ENCODE measurements around the gene ZC3H11A.
"Not testable (repeated sequence)": the region's sequence is repeated elsewhere in the genome, so short reads cannot be mapped to it uniquely, and the experiment has no call there.

Gene ZC3H11A

GRCh38 chr1:203781962-203782361 lies 13.5 kb upstream of the ZC3H11A start:
- no peak for DNase-seq (ENCODE audit: low read depth in 2 of 2)

- no peak for DNase-seq (ENCODE audit: low read depth in 2 of 2)
Measured at GRCh38 chr1:203789966-203790365, 5.5 kb upstream of the ZC3H11A start.

- no peak for DNase-seq (ENCODE audit: low read depth in 2 of 2)
Measured at GRCh38 chr1:203791498-203791897, 3.9 kb upstream of the ZC3H11A start.

- no peak for DNase-seq (ENCODE audit: low read depth in 2 of 2)
Measured at GRCh38 chr1:203792486-203792885, 2.9 kb upstream of the ZC3H11A start.

GRCh38 chr1:203793561-203793960 lies 1.9 kb upstream of the ZC3H11A start:
- DNase-seq (ENCODE audit: low read depth in 2 of 2) = not testable (repeated sequence)

GRCh38 chr1:203794764-203795440 lies 521 bp upstream of the ZC3H11A start:
- DNase-seq (ENCODE audit: low read depth in 2 of 2) = no peak

DNA sequence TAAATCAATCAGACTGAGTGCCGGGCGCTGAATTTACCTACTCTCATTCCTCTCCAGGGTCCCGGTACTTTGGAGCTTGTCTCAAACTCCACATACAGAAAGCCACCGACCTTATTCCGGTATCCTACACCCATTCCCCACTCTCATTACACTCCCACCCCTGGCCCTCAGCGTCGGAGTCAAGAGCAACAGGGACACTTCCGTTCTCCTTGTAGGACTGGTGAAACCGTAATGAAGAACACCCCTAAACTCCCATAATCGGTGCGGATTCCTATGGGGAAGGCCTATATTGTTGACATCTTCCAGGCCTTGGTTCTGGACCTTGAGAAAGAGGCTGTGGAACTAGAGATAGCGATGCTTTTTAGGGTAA lies 798 bp downstream of the ZC3H11A start:
- peak in 1 of 2 experiments; percentile 17 for DNase-seq (ENCODE audit: low read depth in 2 of 2)

DNA sequence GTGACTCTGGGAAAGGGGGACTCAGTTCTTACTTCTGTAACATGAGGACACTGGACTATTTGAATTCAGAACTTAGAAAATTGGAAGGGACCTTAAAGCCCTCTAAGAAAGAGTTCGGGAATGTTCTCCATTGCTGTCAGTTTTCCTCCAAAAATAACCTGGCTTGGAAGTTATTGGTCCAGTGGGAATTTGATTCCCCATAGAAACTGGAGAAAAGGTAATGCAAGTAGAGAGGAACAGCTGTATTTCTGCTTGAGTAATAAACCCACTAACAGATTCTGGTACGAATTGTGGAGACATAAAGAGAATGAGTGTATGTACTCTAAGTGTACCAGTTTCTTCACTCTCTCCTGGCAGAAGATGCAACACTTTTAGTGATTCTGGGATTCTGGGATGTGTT lies 1.8 kb downstream of the ZC3H11A start:
- no peak for DNase-seq (ENCODE audit: low read depth in 2 of 2)

DNA sequence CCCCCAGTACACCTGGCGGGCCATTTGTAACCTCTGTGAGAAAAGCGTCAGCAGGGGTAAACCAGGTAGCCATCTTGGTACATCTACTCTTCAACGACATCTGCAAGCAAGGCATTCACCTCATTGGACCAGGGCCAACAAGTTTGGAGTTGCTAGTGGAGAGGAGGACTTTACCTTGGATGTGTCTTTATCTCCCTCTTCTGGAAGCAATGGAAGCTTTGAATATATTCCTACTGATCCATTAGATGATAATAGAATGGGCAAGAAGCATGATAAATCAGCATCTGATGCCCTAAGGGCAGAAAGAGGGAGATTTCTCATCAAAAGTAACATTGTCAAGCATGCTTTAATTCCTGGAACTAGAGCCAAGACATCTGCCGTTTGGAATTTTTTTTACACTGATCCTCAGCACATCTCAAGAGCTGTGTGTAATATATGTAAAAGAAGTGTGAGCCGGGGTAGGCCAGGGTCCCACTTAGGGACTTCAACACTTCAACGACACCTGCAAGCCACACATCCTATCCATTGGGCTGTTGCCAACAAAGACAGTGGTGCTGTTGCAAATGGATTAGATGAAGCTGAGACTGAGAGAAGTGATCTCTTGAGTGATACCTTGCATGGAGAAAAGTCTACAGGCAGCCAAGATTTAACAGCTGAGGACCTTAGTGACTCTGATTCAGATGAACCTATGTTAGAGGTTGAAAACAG lies 2.7 kb downstream of the ZC3H11A start:
- no peak for DNase-seq (ENCODE audit: low read depth in 2 of 2)

DNA sequence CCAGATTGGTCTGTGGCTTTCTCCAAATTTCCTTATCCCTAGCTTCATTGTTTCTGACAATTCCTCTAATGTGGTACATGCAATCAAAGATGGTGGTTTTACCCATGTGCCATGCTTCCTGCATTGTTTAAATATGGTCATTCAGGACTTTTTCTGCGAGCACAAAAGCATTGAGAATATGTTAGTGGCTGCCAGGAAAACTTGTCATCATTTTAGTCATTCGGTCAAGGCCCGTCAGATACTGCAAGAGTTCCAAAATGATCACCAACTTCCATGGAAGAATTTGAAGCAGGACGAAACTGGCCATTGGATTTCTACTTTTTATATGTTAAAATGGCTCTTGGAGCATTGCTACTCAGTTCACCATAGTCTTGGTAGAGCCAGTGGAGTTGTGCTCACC lies 3.7 kb downstream of the ZC3H11A start:
- no peak for DNase-seq (ENCODE audit: low read depth in 2 of 2)

DNA sequence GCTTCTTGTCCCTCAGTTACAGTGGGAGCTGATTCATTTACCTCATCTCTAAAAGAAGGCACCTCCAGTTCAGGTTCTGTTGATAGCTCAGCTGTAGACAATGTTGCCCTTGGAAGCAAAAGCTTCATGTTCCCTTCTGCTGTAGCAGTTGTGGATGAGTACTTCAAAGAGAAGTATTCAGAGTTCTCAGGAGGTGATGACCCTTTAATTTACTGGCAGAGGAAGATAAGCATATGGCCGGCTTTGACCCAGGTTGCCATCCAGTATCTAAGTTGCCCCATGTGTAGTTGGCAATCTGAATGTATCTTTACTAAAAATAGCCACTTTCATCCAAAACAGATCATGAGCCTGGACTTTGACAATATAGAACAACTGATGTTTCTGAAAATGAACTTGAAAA lies 4.5 kb downstream of the ZC3H11A start:
- no peak for DNase-seq (ENCODE audit: low read depth in 2 of 2)

DNA sequence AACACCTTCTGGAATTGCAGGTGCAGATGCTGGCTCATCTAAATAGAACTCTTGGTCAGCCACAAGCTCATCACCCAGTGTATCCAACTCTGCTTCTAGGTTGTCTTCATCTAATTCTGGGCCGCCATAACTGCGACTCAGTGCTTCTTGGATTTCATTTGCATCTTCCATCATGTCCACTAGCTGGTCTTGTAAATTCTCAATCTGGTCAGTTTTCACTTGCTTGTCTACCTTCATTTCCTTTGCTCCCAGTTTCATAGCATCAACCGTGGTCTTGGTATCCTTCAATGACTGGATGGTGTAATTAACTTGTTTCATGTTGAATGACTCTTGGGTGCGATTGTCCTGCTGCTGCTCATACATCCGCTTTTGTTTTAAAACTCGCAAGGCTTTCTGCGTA lies 10.3 kb downstream of the ZC3H11A start:
- no peak for DNase-seq (ENCODE audit: low read depth in 2 of 2)

DNA sequence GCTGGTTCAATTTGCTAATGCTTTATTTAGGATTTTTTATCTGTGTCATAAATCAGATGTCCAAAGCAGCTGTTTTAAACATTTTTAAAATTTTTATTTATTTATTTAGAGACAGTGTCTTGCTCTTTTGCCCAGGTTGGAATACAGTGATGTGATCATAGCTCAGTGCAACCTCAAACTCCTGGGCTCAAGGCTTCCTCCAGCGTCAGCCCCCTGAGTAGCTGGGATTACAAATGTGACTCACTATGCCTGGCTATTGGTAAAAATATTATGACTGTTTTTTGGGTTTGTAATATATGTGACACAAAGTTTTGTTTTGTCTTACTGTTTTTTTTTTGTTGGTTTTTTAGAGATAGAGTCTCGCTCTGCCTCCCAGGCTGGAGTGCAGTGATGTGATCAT lies 11.8 kb downstream of the ZC3H11A start:
- DNase-seq (ENCODE audit: low read depth in 2 of 2) = peak; percentile 26 to 30

GRCh38 chr1:203813581-203814341 lies 18.3 kb downstream of the ZC3H11A start:
- DNase-seq (ENCODE audit: low read depth in 2 of 2) = no peak

- DNase-seq (ENCODE audit: low read depth in 2 of 2) = no peak
Measured at GRCh38 chr1:203818399-203818798, 23.0 kb downstream of the ZC3H11A start.

- peak; percentile 4 to 26 for DNase-seq (ENCODE audit: low read depth in 2 of 2)
Measured at GRCh38 chr1:203823306-203823705, 27.9 kb downstream of the ZC3H11A start.

GRCh38 chr1:203826175-203826574 lies 30.8 kb downstream of the ZC3H11A start:
- no peak for DNase-seq (ENCODE audit: low read depth in 2 of 2)

- no peak for DNase-seq (ENCODE audit: low read depth in 2 of 2)
Measured at GRCh38 chr1:203828002-203828401, 32.6 kb downstream of the ZC3H11A start.

- no peak for DNase-seq (ENCODE audit: low read depth in 2 of 2)
Measured at GRCh38 chr1:203828503-203828902, 33.1 kb downstream of the ZC3H11A start.

DNA sequence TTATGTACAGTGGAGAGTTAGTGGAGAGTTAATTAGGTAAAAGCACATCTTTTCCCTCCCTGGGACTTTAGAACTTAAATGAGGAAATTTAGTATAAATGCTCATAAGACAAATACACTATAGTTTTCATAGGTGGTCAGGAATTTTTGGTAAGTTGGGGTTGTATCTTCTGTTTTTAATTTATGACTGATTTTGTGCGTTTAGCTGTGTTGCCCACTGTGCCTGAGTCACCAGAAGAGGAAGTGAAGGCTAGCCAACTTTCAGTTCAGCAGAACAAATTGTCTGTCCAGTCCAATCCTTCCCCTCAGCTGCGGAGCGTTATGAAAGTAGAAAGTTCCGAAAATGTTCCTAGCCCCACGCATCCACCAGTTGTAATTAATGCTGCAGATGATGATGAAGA lies 33.8 kb downstream of the ZC3H11A start:
- not testable (repeated sequence) for DNase-seq (ENCODE audit: low read depth in 2 of 2)

- DNase-seq (ENCODE audit: low read depth in 2 of 2) = no peak
Measured at GRCh38 chr1:203835476-203835875, 40.1 kb downstream of the ZC3H11A start.

DNA sequence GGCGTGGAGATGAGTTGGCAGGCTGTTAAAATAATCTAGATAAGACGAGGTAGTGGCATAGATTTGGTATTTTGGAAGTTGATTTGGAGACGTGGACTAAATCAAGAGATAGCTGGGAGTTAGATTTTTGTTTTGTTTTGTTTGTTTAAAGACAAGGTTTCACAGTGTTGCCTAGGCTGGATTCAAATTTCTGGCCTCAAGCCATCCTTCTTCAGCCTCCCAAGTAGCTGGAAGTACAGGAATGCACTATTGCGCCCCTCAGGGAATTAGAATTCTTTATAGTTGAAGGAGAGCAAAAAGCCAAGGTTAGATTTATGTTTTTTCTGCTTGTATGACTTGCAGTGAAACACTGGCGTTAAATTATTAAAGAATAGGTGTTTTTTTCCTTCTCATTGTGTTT lies 43.7 kb downstream of the ZC3H11A start:
- DNase-seq (ENCODE audit: low read depth in 2 of 2) = peak; percentile 72 to 78

Data from fibroblast of skin of left quadriceps (primary cell).